GM19025 (cell line): ENCODE results near the gene TPR.

Source experiments
- ATAC-seq: cut with Tn5 transposase; IDR thresholded peaks from one replicate; pipeline ENCODE4 v1.9.1; 2021; ENCODE audit warnings: mild to moderate bottlenecking, low read depth, moderate library complexity; ENCODE audit not compliant: unreplicated experiment

TPR gene

DNA sequence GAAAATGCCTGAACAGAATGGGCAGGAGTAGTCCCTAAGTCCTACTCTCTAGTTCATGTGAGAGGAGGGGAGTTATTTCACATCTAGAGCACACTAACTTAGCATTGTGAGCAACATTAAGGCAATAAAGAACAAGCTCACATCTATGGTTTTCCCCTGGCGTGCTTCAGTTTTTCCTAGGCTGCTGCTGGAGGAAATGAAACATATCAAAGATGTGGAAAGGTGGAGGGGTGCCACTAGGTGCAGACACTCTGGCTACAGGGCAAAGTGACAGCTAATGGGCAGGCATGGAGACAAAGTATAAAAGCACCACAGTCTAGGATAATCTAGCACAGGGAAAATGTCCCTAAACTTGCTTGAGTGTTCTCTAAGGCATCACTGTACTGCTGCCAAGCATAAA is 82.2 kb downstream of the TPR start:
- ATAC-seq = no peak

DNA sequence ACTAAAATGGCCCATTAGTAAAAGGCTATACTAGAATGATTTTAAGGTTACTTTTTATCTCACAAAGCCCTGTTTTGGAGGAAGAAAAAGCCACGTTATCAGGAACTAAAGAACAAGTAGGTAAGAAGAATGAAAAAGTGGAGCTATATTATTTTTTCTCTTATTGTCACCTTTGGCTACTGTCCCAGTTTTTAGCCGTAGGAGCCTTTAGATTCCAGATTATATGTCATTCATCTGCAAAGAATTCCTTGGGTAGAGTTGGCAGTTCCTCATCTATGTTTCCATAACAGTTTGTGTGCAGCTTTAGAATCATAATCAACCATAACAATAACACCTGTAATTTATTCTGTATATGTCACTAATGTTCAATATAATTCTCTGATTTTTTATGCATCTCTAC is 83.8 kb downstream of the TPR start:
- ATAC-seq = no peak

DNA sequence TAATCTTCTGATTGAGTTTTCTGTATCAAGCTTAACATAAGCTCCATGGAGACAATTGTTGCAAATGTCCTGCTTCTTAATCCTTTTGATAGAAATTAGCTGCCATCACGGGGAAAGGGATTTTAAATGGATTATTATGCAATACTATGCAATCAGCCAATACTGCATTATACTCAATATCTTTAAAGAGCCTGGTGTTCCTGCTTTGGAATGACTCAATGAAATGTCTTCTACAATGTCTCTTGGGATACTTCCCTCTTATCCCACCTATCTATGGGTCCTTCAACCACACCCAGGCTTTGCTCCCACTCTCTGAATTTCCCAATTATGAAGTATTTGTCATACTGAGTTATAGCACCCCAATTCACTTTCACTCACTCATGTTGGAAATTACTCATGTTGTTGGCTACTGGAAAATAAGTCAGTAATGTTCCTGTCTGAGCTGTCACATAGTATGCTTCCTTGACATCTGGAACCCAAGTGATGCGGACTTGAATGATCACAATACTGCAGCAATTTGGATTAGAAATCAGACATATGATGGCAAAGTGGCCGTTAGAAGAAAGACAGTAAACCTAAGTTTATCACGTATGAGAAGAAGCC is 85.0 kb downstream of the TPR start:
- ATAC-seq = no peak

DNA sequence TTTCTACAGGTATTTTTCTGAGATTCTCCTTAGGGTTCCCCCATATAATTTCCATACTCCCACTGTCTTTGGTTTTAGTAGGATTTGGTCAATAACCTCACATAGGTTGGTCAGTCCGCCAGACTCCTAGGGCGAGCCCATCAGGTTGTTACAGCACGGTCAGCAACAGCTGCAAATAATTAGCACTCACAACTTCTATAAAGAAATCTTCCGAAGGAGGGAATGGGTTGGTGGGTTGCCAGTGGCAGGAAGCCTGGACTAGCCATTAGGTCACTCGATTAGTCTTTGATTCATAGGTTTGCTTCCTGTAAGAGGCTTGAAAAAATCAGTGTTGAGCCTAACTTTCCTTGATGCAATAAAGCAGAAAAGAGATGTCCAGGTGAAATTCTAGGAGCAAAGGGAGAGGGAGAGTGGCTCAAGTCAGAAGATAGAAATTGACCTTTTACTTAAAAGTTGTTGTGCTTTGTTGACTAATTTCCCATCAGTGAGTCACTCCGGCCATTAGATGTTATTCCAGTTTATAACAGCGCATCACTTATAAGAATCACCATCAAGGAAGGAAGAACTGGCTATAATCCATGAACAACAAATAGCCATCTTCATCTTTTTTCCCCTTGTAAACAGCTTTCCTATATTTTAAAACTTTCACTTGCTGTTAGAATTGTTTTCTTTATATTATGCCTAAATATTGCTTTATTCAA is 88.3 kb downstream of the TPR start:
- no peak for ATAC-seq

DNA sequence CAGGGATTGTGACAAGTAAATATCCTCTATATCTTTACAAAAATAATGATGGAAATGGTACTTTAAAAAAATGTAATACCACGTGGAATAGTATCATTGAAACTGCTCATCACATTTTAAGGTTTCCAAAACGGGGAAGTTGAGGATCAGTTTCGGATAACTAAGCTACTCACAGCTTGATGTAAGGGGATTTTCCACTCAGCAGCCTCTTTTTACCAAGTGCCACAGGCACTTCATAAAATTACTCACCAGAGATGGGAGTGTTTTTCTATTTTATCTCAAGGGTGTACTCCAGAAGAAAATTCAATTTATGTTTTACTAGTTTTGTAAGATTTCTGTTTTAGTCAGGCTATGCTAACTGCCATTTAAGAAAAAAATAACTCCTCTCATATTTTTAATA is 91.7 kb downstream of the TPR start:
- ATAC-seq = peak; percentile 76

DNA sequence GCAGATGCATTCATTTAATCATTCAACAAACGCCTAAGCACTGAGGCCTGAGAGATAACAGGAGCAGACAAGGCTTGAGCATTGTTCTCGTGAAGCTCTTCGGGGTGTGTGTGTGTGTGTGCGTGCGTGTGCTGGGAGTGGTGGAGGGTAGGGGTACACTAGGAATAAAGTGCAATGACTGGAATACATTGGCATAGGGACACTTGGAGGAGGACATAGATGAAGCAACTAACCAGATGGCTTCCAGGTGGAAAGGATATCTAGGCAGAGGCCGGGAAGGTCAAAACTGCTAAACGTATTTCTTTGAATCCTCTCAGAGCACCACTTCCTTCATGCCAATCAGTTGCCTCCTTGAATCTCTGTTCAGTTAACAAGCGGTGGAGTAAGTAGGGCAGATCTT is 92.6 kb downstream of the TPR start:
- ATAC-seq = no peak

DNA sequence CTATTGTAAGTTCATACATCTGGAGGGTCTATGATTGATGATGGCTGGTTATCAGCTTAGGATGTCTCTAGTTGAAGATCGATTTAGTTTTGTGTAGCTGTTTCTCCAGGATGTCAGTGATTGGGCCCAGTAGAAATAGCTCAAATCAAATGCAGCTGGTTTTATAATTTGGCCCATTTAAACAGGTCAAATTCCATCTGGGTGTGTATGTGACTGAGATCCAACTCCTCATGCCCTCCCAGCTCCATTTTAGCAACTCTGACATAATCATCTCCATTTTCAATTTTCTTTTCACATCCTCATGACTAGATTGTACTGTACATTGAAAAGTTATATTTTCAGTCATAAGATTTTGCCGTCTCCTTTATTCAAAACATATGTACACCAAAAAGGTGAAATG is 99.2 kb downstream of the TPR start:
- no peak for ATAC-seq

DNA sequence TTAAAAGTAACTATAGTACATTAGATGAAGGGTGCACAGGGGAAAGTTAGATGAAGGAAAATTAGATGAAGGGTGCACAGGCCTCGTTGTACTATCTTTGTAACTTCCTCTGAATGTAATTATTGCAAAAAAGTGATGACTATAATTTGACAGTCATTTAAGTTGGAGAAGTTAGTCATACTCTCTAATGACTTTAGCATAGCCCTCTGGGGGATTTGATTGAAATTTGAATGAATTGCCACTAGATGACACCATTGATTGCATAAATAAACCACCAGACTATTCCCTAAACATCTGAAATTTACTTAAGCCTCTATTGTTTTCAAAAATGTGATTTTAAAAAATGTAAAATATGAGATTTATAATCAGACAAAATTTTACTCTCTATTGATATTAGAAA is 102.6 kb downstream of the TPR start:
- ATAC-seq = no peak

DNA sequence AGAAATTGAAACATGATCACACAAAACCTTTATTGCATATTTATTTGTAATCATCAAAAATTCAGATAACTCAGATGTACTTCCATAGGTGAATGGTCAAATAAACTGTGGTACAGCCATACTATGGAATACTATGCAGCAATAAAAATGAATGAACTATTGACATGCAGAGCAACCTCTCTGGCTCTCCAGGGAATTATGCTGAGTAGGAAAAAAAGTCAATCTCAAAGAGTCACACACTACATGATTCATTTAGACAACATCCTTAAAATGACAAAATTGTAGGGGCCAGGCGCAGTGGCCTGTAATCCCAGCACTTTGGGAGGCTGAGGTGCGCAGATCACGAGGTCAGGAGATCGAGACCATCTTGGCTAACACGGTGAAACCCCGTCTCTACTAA is 104.0 kb downstream of the TPR start:
- ATAC-seq = no peak
